RKO (cell line): ENCODE results near the gene PID1.

ENCODE experiments used
- DNase-seq: peaks from one replicate; pipeline ENCODE4 v3.0.0-alpha.2; 2016; ENCODE audit warnings: low spot score

The PID1 gene

GRCh38 chr2:229071292-229071976 lies 199.7 kb downstream of the PID1 start:
- no peak for DNase-seq

- DNase-seq, result no peak
Measured at GRCh38 chr2:229066121-229066715, 204.9 kb downstream of the PID1 start.

- no peak for DNase-seq
Measured at GRCh38 chr2:229064749-229065148, 206.3 kb downstream of the PID1 start.

GRCh38 chr2:229060147-229060546 lies 210.9 kb downstream of the PID1 start:
- DNase-seq, result no peak

GRCh38 chr2:229059331-229060033 lies 211.6 kb downstream of the PID1 start:
- no peak for DNase-seq

- DNase-seq, result no peak
Measured at GRCh38 chr2:229057976-229058553, 213.0 kb downstream of the PID1 start.

- DNase-seq, result no peak
Measured at GRCh38 chr2:229054311-229054710, 216.8 kb downstream of the PID1 start.

- DNase-seq, result no peak
Measured at GRCh38 chr2:229051798-229052197, 219.3 kb downstream of the PID1 start.

- DNase-seq, result no peak
Measured at GRCh38 chr2:229050133-229050532, 221.0 kb downstream of the PID1 start.

- DNase-seq, result no peak
Measured at GRCh38 chr2:229048134-229048533, 223.0 kb downstream of the PID1 start.

GRCh38 chr2:229045671-229046070 lies 225.4 kb downstream of the PID1 start:
- DNase-seq, result no peak

GRCh38 chr2:229044581-229044980 lies 226.5 kb downstream of the PID1 start:
- no peak for DNase-seq

GRCh38 chr2:229043681-229044080 lies 227.4 kb downstream of the PID1 start:
- no peak for DNase-seq

- no peak for DNase-seq
Measured at GRCh38 chr2:229042349-229042748, 228.7 kb downstream of the PID1 start.

GRCh38 chr2:229041691-229042090 lies 229.4 kb downstream of the PID1 start:
- no peak for DNase-seq

GRCh38 chr2:229037621-229038020 lies 233.5 kb downstream of the PID1 start:
- no peak for DNase-seq

- no peak for DNase-seq
Measured at GRCh38 chr2:229033816-229034215, 237.3 kb downstream of the PID1 start.

GRCh38 chr2:229032608-229033234 lies 238.4 kb downstream of the PID1 start:
- DNase-seq, result no peak

GRCh38 chr2:229027353-229028105 lies 243.6 kb downstream of the PID1 start:
- no peak for DNase-seq

- DNase-seq, result no peak
Measured at GRCh38 chr2:229025653-229026052, 245.4 kb downstream of the PID1 start.

- DNase-seq, result no peak
Measured at GRCh38 chr2:229022652-229023051, 248.4 kb downstream of the PID1 start.

GRCh38 chr2:229022071-229022470 lies 249.0 kb downstream of the PID1 start:
- DNase-seq, result no peak
